ENCODE measurements around the gene ACSF2.

ACSF2 gene

GRCh38 chr17:50425682-50426471 is at the start of gene ACSF2:
TSS of gene ACSF2 (plus strand) at chr17:50426218. CDS start at chr17:50426262, 44 bp downstream.
- POLR2A ChIA-PET (ENCODE audit: low non-redundant PET), result interaction anchor here (0.5 to 1.7 kb wide), 3 partner anchors 11 to 29 kb away, joined by 3 to 6 read pairs (median 4); partner anchors contain the start of gene LRRC59
- CTCF ChIA-PET, result interaction anchor here (0.7 to 3.0 kb wide), 3 partner anchors 29 to 62 kb away, joined by 3 to 16 read pairs (median 5); partner anchors contain the start of genes LRRC59 and RSAD1
- peak within 1 kb of the TSS; percentile 85 for H3K27ac ChIP-seq
- no peak for TF ChIP-seq CTCF (conservative IDR thresholded peaks at IDR 0.05; ENCODE audit: low read depth)
- peak; percentile 87 for DNase-seq (ENCODE audit: low spot score)

GRCh38 chr17:50379351-50380132 is 46.5 kb upstream of the ACSF2 start:
- ChIA-PET CTCF (interaction anchor here (0.7 to 1.2 kb wide), 3 partner anchors 19 to 100 kb away, joined by 3 read pairs; no protein-coding TSS in a partner anchor), POLR2A (ENCODE audit: low non-redundant PET) (no interaction called here)
- no peak for DNase-seq (ENCODE audit: low spot score)
- peak overlapping the region; percentile 2; the same call in 1 of the 2 replicates for H3K27ac ChIP-seq
- TF ChIP-seq CTCF (conservative IDR thresholded peaks at IDR 0.05; ENCODE audit: low read depth), result no peak

GRCh38 chr17:50380369-50381259 is 45.4 kb upstream of the ACSF2 start:
- no peak for DNase-seq (ENCODE audit: low spot score)
- POLR2A ChIA-PET (ENCODE audit: low non-redundant PET), result no interaction called here
- no peak for TF ChIP-seq CTCF (conservative IDR thresholded peaks at IDR 0.05; ENCODE audit: low read depth)
- CTCF ChIA-PET, result interaction anchor here (0.6 to 2.0 kb wide), 5 partner anchors 17 to 99 kb away, joined by 3 to 7 read pairs (median 4); partner anchors contain the start of gene LRRC59
- H3K27ac ChIP-seq, result peak overlapping the region; percentile 22

GRCh38 chr17:50381260-50381815 is 44.7 kb upstream of the ACSF2 start:
- POLR2A ChIA-PET (ENCODE audit: low non-redundant PET), result no interaction called here
- no peak for TF ChIP-seq CTCF (conservative IDR thresholded peaks at IDR 0.05; ENCODE audit: low read depth)
- H3K27ac ChIP-seq, result no peak overlapping the region
- CTCF ChIA-PET, result interaction anchor here (0.6 to 2.0 kb wide), 3 partner anchors 16 to 98 kb away, joined by 4 to 7 read pairs (median 4); partner anchors contain the start of gene LRRC59
- DNase-seq (ENCODE audit: low spot score), result no peak

- H3K27ac ChIP-seq, result no peak overlapping the region
- no peak for DNase-seq (ENCODE audit: low spot score)
- TF ChIP-seq CTCF (conservative IDR thresholded peaks at IDR 0.05; ENCODE audit: low read depth), result no peak
- ChIA-PET POLR2A (ENCODE audit: low non-redundant PET) (no interaction called here), CTCF (interaction anchor here (0.8 to 2.0 kb wide), 2 partner anchors 16 to 97 kb away, joined by 4 to 7 read pairs; partner anchors contain the start of gene LRRC59)
These were observed 44.1 kb upstream of the ACSF2 start for GRCh38 chr17:50381920-50382319.
